IgD-negative memory B cell (primary cell): ENCODE measurements around the gene URM1. TPM values are rescaled to one million over a fixed set of nuclear protein-coding genes. Genes with fewer than 3 reads are reported as not detected.
"Not testable (repeated sequence)": the region's sequence is repeated elsewhere in the genome, so short reads cannot be mapped to it uniquely, and the experiment has no call there.

Experiments used
- H3K27ac Mint-ChIP-seq, 3 donors: one replicate each; pipeline ENCODE4 v1.8.0; 2020 to 2022; ENCODE audit warnings: mild to moderate bottlenecking in 3 of 3, mixed read lengths in 3 of 3, moderate library complexity in 1 of 3
- H3K27me3 Mint-ChIP-seq: one replicate; pipeline ENCODE4 v1.8.0; 2021; ENCODE audit warnings: mixed read lengths
- H3K36me3 Mint-ChIP-seq: one replicate; pipeline ENCODE4 v1.8.0; 2020; ENCODE audit warnings: mild to moderate bottlenecking, mixed read lengths
- H3K4me1 Mint-ChIP-seq, 3 donors: one replicate each; pipeline ENCODE4 v1.8.0; 2020 to 2022; ENCODE audit warnings: mixed read lengths in 3 of 3, mild to moderate bottlenecking in 1 of 3
- H3K4me3 Mint-ChIP-seq, 4 donors: one replicate each; pipeline ENCODE4 v1.8.0; 2020 to 2022; ENCODE audit warnings: mild to moderate bottlenecking in 4 of 4, mixed read lengths in 4 of 4, moderate library complexity in 3 of 4
- H3K9me3 Mint-ChIP-seq, 3 donors: one replicate each; pipeline ENCODE4 v1.8.0; 2020 to 2021; ENCODE audit warnings: mixed read lengths in 3 of 3, mild to moderate bottlenecking in 1 of 3
- polyA plus RNA-seq: library from polyadenylated mRNA; unstranded; fragments of 300-500 nt; fragmentation: Illumina TruSeq; gene quantifications from one replicate; pipeline ENCODE4 v1.2.3, GENCODE V29; 2021

URM1 gene
- polyA plus RNA-seq, 1 donor from 2014 or later, result 53.9 TPM

DNA sequence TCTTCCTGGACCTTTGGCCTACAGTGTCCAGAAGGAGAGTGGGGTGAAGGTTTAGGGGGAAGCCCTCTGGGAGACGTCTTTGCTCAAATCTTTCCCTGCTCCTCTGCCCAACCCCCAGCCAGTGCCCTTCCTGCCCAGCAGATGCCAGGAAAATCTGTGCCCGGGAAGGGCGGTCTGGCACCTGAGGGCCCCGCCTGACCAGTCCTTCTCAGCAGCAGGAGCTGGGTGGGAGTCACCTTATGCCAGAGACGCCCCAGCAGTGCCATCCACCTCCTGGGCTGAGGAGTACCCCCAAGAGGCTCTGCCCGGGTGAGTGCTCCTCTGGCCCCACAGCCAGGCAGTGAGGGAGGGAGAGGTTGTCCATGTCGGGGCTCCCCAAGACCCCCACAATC, 34.6 kb downstream of the URM1 start:
- no peaks in the 10 kb centered on the region for H3K36me3 Mint-ChIP-seq
- H3K27ac Mint-ChIP-seq, result no peak overlapping the region
- H3K4me1 Mint-ChIP-seq, result no peaks in the 10 kb centered on the region
- H3K27me3 Mint-ChIP-seq, result peaks cover 8% of the 10 kb centered on the region
- H3K9me3 Mint-ChIP-seq, result no peaks in the 10 kb centered on the region
- no peak overlapping the region for H3K4me3 Mint-ChIP-seq

DNA sequence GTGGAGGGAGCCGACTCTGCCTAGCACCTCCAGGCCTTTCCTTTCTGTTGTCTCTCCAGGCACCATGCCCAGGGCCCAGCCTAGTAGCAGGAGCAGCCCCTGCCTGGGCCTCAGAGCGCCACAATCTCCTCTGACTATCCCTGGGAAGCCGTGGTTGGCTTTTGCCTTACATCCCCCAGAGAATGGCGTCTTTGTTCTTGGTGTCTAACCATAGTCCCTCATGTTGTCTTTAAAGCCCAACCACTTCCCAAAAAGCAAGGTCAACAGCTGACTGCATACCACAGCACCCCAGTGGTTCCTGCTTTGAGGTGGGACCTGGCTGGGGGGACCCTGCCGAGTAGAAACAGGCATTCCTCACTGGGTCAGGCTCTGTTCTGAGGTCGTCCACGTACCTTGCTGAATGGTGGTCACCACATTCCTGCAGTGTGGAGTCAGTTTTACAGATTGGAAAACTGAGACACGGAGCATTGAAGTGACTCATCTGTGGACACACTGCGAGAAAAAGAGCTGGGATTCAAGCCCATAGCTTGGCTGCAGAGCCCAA, 35.7 kb downstream of the URM1 start:
- H3K4me1 Mint-ChIP-seq, result no peaks in the 10 kb centered on the region

DNA sequence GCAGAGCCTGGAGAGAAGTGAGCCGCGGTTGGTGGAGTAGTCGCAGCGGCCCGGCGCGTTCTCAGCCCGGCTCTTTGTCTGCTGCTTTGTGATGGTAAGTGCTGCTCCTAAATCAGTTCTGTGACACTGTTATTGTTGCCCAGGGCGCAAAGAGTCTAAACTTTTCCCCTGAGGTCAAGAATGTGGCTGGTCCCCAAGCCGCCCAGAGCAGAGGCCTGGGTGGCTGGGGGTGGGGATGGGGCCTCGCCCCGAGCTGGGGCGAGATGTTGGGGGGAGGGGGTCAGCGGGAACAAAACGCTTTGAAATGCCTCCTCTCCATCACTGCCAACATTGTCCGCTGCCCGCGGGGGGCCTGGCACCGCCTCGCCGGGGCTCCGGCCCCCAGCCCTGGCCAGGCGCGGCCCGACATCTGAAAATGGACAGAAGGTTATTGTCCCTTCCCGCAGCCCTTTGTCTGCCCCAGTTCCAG, 37.8 kb downstream of the URM1 start:
- Mint-ChIP-seq H3K9me3 (no peaks in the 10 kb centered on the region), H3K27me3 (peaks cover 15% of the 10 kb centered on the region), H3K36me3 (no peaks in the 10 kb centered on the region), H3K4me3 (no peak overlapping the region), H3K27ac (no peak overlapping the region), H3K4me1 (peaks cover 0 to 2% (median 2%) of the 10 kb centered on the region in 3 donors)

More for the DNA sequence above, 35.7 kb downstream of the URM1 start:
- no peak overlapping the region for H3K27ac Mint-ChIP-seq
- H3K27me3 Mint-ChIP-seq, result peaks cover 10% of the 10 kb centered on the region
- H3K36me3 Mint-ChIP-seq, result no peaks in the 10 kb centered on the region
- H3K9me3 Mint-ChIP-seq, result no peaks in the 10 kb centered on the region
- no peak overlapping the region for H3K4me3 Mint-ChIP-seq

DNA sequence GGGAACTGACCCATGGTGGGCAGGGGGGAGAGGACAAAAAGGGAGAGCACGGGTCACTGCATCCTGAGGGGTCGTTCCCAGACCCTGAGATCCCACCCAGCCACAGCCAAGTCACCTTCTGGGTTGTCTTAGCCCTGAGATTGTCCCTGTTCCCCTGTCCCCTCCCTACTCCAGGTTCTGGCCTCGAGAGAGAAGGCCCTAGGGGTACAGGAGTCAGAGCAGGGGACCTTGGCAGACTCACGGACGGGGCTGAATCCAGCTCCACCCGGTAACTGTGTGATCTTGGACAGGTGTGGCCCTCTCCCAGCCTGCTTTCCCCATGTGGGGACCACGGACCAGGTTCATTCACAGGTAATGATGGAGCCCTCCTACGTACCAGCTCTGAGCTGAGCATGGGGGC, 38.3 kb downstream of the URM1 start:
- Mint-ChIP-seq H3K9me3 (no peaks in the 10 kb centered on the region), H3K4me3 (no peak overlapping the region), H3K4me1 (peaks cover 0 to 2% (median 2%) of the 10 kb centered on the region in 3 donors), H3K27me3 (peaks cover 16% of the 10 kb centered on the region), H3K27ac (no peak overlapping the region), H3K36me3 (no peaks in the 10 kb centered on the region)

DNA sequence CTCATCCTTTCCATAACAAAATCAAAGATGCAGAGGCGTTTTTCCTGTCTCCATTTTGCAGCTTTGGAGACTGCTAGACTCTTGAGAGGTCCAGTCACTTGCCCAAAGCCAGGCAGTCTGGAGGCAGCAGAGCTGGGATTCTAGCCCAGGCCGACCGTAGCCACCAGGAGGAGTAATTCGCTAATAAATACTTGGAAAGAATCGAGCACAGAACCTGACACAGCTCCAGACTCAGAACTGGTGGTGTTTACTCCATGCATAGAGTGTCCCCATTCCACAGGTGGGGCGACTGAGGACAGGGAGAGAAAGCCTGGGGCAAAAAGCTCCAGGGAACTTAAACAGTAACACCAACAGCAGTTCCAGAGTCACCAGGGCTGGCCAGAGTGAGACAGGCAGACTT, 38.8 kb downstream of the URM1 start:
- Mint-ChIP-seq H3K36me3 (no peaks in the 10 kb centered on the region), H3K27me3 (peaks cover 20% of the 10 kb centered on the region), H3K27ac (no peak overlapping the region), H3K9me3 (no peaks in the 10 kb centered on the region), H3K4me1 (peaks cover 0 to 2% (median 2%) of the 10 kb centered on the region in 3 donors), H3K4me3 (no peak overlapping the region)

DNA sequence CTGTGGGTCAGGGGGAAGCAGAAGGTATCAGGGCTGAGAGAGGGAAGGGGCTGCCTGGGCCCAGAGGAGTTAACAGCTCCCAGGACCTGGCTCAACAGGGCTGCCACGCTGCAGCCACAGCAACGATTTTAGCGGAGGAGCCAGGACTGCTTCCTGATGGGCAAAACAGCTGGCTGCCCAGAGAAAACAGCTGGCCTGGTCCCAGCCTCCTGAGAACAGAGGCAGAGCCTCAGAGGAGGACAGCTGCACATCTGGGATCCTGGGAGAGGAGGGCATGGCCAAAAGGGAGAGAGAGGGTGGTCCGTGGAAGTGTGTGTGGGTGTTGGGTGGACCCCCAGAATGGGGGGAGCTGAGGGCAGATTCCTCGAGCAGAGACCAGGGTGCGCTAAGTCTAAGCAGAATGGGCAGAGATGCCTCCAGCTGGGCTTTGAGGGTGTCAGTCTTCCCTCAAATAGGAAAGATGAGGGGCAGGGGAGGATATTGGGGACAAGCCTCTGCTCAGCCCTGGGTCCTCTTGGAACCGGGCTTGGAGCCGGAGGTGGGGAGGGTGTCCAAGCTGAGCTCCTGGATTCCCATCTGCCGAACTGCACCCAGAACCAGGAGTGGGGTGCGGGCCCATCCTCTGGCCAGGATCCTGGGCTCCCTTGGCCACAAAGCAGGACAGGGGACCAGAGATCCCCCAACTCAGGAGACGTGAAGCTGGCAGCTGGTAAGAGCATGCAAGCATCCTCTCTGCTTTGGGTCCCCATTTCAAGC, 40.4 kb downstream of the URM1 start:
- Mint-ChIP-seq H3K9me3 (no peaks in the 10 kb centered on the region), H3K27ac (peak overlapping the region in 1 of 3 donors; percentile 54), H3K4me1 (peaks cover 0 to 4% (median 2%) of the 10 kb centered on the region in 3 donors), H3K36me3 (no peaks in the 10 kb centered on the region), H3K27me3 (peaks cover 32% of the 10 kb centered on the region), H3K4me3 (no peak overlapping the region)

DNA sequence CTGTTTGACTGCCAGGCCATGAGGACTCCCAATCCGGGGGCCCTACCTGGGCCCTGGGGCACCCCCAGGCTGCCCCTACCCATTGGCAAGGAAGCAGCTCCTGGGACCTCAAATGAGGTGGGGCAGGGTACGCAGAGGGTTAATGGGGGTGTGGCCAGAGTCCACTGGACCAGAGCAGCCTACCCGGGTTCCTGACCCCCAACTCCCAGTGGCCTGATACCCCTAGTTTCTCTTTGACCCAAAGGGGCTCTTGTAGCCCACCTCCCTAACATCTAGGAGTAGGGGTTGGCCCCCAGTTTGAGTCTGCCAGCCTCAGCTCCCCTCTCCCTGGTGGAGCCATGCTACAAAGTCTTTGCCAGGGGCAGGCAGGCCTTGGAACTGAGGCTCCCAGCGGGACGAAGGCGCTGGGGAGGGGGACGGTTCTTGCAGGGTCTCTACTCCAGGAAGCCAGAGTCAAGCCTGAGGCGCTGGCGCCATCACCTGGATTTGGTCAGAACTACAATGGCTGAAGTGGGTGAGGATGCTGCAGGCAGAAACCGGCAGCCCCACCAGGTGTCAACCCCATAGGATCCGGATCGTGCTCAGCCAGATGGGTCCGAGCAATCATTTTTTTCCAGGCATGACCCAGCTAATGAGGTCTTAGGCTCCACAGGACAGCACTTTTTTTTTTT, 41.1 kb downstream of the URM1 start:
- no peaks in the 10 kb centered on the region for H3K9me3 Mint-ChIP-seq
- H3K27me3 Mint-ChIP-seq, result peaks cover 35% of the 10 kb centered on the region
- H3K4me3 Mint-ChIP-seq, result peak overlapping the region in 1 of 4 donors; percentile 28
- peaks cover 0 to 4% (median 2%) of the 10 kb centered on the region in 3 donors for H3K4me1 Mint-ChIP-seq
- H3K36me3 Mint-ChIP-seq, result no peaks in the 10 kb centered on the region
- no peak overlapping the region for H3K27ac Mint-ChIP-seq

DNA sequence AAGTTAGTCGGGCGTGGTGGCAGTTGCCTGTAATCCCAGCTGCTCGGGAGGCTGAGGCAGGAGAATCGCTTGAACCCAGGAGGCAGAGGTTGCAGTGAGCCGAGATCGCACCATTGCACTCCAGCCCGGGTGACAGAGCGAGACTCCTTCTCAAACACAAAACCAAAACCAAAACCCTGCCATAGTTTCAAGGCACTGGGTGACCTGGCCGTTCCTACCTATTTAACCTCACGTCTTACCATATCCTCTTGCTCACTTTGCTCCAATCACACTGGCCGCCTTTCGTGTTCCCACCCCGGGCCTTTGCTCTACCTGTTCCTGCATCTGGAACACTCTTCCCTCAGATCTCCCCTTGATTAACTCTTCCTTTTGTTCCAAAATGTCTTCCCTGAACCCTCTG, 42.6 kb downstream of the URM1 start:
- H3K27me3 Mint-ChIP-seq, result peaks cover 40% of the 10 kb centered on the region
- not testable (repeated sequence) for H3K4me3 Mint-ChIP-seq, H3K4me1 Mint-ChIP-seq, H3K9me3 Mint-ChIP-seq, H3K27ac Mint-ChIP-seq, H3K36me3 Mint-ChIP-seq

DNA sequence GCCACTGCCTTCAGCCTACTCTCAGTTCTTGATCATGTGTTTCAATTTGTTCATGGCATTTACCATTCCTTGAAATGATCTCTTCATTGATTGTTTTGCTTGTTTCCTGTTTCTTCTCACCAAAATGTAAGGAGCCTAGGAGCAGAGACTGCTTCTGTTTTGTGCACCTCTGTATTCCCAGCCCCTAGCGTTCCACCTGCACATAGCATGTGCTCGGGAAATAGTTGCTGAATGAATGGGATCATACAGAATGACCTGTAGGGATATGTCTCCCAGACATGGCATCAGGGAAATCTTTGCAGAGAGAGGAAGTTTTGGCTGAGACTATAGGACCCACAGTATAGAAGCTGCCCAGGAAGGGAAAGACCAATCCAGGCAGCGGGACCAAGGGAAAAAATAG, 43.3 kb downstream of the URM1 start:
- H3K9me3 Mint-ChIP-seq, result no peaks in the 10 kb centered on the region
- no peaks in the 10 kb centered on the region for H3K36me3 Mint-ChIP-seq
- peaks cover 0 to 5% (median 4%) of the 10 kb centered on the region in 3 donors for H3K4me1 Mint-ChIP-seq
- H3K27me3 Mint-ChIP-seq, result peaks cover 48% of the 10 kb centered on the region
- no peak overlapping the region for H3K27ac Mint-ChIP-seq
- peak overlapping the region in 1 of 4 donors; percentile 23 for H3K4me3 Mint-ChIP-seq

DNA sequence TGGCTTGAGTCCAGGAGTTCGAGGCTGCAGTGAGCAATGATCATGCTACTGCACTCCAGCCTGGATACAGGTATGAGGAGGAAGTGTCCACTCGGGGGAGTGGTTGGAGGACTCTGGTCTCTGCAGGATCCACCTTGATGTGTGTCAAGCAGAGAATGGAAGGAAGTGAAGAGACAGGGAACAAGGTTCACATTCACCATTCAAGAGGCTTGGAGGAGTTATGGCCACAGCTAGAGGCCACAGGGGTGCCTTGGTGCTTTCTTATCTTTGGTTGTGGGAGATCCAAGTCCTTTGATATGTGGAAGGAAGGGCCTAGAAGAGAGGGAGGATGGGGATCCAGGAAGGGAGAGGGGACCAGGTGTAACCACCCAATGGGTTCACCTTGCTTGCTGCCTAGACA, 44.1 kb downstream of the URM1 start:
- Mint-ChIP-seq H3K27me3 (peaks cover 48% of the 10 kb centered on the region), H3K9me3 (no peaks in the 10 kb centered on the region), H3K27ac (peak overlapping the region in 1 of 3 donors; percentile 27), H3K4me1 (peaks cover 0 to 5% (median 4%) of the 10 kb centered on the region in 3 donors), H3K36me3 (no peaks in the 10 kb centered on the region), H3K4me3 (peak overlapping the region in 1 of 4 donors; percentile 33)

DNA sequence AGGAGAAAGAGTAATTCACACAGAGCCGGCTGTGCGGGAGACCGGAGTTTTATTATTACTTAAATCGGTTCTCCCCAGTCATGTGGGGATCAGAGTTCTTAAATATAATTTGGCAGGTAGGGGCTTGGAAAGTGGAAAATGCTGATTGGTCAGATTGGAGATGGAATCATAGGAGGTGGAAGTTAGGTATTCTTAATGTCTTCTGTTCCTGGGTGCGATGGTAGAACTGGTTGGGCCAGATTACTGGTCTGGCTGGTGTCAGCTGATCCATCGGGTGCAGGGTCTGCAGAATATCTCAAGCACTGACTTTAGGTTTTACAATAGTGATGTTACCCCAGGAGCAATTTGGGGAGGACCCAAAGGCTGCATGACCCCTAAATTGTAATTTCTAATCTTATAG, 44.8 kb downstream of the URM1 start:
- peak overlapping the region in 1 of 4 donors; percentile 28 for H3K4me3 Mint-ChIP-seq
- no peaks in the 10 kb centered on the region for H3K36me3 Mint-ChIP-seq
- H3K9me3 Mint-ChIP-seq, result no peaks in the 10 kb centered on the region
- H3K27me3 Mint-ChIP-seq, result peaks cover 45% of the 10 kb centered on the region
- no peak overlapping the region for H3K27ac Mint-ChIP-seq
- peaks cover 0 to 5% (median 4%) of the 10 kb centered on the region in 3 donors for H3K4me1 Mint-ChIP-seq

DNA sequence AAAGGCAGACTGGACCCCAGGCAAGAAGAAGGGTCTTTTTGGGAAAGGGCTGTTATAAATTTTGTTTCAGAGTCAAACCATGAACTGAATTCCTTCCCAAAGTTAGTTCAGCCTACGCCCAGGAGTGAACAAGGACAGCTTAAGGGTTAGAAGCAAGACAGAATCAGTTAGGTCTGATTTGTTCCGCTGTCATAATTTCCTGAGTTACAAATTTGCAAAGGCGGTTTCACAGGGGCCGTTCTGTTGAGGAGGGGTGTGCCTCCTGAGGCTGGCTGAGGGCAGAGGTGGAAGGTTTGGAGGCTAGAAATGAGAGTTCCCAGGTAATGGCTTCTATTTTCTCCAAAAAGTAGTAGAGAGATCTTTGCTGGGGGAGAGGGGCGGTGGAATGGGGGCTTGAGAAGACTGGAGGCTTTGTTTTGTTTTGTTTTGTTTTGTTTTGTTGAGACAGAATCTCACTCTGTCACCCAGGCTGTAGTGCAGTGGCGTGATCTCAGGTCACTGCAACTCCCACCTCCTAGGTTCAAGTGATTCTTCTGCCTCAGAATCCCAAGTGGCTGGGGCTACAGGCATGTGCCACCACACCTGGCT, 45.4 kb downstream of the URM1 start:
- peaks cover 41% of the 10 kb centered on the region for H3K27me3 Mint-ChIP-seq

DNA sequence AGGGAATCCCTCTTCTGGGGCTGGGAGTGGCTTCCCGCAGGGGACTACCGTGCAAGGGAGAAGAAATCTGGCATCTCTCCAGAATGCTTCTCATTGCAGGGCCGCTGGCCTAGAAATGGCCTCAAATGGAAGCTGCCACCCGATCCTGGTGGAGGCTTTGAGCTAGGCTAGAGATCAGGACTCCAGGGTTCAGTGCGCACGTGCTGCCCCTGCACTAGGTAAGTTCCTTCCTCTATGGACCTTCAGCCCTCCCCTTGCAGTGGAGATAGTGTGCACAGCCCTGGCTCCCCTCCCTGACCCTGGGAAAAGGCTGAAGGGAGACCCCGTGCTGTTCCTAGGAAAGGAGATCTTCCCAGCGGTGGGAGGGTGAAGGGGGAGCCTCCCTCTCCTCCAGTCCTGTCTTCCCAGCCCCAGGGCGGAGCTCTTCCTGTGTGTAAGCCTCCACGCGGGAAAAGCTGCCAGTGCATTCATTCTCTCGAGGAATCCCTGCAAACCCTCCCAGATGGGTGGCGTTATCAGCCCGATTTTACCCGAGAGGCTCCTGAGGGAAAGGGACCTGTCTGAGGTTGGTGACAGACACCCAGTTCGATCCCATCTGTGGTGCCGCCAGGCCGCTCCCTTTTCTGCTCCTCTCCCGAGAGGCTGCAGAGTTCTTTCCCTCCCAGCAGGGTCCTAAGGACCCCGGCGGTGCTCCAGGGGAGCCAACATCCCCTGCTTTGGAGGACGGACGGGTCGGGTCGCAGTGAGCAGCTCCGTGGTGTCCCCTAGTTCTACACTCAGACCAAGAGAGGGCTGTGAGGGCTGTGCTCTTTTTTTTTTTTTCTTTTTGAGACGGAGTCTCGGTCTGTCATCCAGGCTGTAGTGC, 48.1 kb downstream of the URM1 start:
- peaks cover 0 to 3% (median 2%) of the 10 kb centered on the region in 3 donors for H3K4me1 Mint-ChIP-seq
- no peaks in the 10 kb centered on the region for H3K36me3 Mint-ChIP-seq
- no peaks in the 10 kb centered on the region for H3K9me3 Mint-ChIP-seq
- H3K27me3 Mint-ChIP-seq, result peaks cover 36% of the 10 kb centered on the region
- H3K27ac Mint-ChIP-seq, result no peak overlapping the region
- peak overlapping the region; percentile 75 to 93 (median 83) for H3K4me3 Mint-ChIP-seq

More for the DNA sequence above, 45.4 kb downstream of the URM1 start:
- Mint-ChIP-seq H3K9me3 (no peaks in the 10 kb centered on the region), H3K27ac (no peak overlapping the region), H3K4me1 (peaks cover 0 to 5% (median 4%) of the 10 kb centered on the region in 3 donors), H3K36me3 (no peaks in the 10 kb centered on the region), H3K4me3 (peak overlapping the region in 1 of 4 donors; percentile 28)

DNA sequence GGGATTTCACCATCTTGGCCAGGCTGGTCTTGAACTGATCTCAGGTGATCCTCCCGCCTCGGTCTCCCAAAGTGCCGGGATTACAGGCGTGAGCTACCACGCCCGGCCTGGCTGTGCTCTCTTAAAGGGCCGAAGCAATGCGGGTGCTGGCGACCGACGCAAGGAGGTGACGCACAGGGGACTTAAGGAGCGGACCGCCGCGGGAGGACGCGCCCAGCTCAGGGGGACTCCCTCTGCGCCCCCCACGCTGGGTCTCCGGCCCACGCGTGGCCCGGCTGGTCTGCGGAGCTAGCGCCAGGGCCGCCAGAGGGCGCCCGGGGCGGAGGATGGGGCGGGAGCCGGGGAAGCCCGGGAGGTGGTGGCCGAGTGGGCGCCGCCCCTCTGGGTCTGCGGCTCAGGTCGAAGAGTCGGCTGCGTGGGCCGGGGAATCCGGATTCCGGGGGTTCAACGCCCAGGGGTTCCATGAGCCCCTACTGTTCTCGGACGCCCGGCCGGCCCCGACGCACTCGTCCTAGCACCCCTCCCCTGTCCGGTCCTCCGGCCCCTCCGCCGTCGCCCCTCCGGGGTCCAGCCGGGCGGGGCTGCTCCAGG, 49.0 kb downstream of the URM1 start:
- Mint-ChIP-seq H3K27me3 (peaks cover 29% of the 10 kb centered on the region), H3K4me1 (peaks cover 0 to 3% (median 2%) of the 10 kb centered on the region in 3 donors), H3K27ac (no peak overlapping the region), H3K36me3 (no peaks in the 10 kb centered on the region), H3K4me3 (peak overlapping the region; percentile 75 to 93 (median 83)), H3K9me3 (no peaks in the 10 kb centered on the region)
